ENCODE results near the gene TM4SF18.

GRCh38 chr3:149336925-149337324, 3.5 kb upstream of the TM4SF18 start:
- TF ChIP-seq POLR2A (IDR thresholded peaks at IDR 0.05) (no peak), CTCF (IDR thresholded peaks at IDR 0.05) (no peak)

All from body of pancreas (tissue), 4 donors.